H1 (cell line): ENCODE measurements around the gene DIAPH2. TPM values are rescaled to one million over a fixed set of nuclear protein-coding genes. Genes with fewer than 3 reads are reported as not detected.

Experiments
- CBX8 ChIP-seq: fragments of 300-800, 300-1000 bp; sonication (generic); IDR thresholded peaks from 2 replicates; pipeline ENCODE4 v1.7.1; 2016; ENCODE audit warnings: low read depth, low read length, borderline replicate concordance
- KDM5A ChIP-seq: fragments of 200-600 bp; IDR thresholded peaks from 2 replicates; pipeline ENCODE4 v1.7.1; 2012; ENCODE audit warnings: mild to moderate bottlenecking, low read length, inconsistent platforms, mixed read lengths
- polyA plus RNA-seq, 7 experiments: library from polyadenylated mRNA; depleted of rRNA in 3 of 7; stranded (reverse) in 5 of 7; unstranded in 2 of 7; fragments of >200 nt in 5 of 7; fragments of 200-250 nt in 2 of 7; gene quantifications; 1 replicate in 5 of 7; 2 replicates in 1 of 7; 4 replicates in 1 of 7; pipeline versions ENCODE4 v1.2.1 to v1.2.3, GENCODE V29; 2011 to 2013; ENCODE audit warnings: missing spikeins in 2 of 7, mixed read lengths in 2 of 7
- total RNA-seq: library from RNA; stranded (reverse); fragmentation: NEBNext Ultra II Directional; extraction: Animal tissue kit (Norgen Biotek cat#: 25700); gene quantifications from 2 replicates; pipeline ENCODE4 v1.2.1, GENCODE V29; 2021

The DIAPH2 gene
- total and polyA plus RNA-seq, 2 of the 8 experiments (the other 6 are each of a cell fraction or from before 2014, with no cell fraction given) = 4.4 to 24.3 TPM

DNA sequence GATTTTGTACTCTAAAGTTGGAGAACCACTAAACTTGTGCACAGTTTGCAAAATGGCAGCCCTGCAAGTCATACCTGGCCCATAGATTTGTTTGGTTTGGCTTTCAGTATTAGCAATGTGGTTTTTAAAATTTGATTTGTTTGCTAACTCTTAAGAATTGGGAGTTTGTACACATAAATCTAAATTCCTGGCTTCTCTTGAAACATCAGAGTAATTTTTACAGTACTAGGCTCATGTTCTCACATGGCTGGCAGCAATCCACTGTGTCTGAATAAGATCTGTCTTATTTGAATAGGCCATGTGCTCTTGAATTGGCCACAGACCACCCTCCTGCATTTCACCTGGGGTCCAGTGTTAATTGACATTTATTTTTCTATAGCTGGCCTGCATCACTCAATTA lies 21.3 kb downstream of the DIAPH2 start (continued):
- TF ChIP-seq CBX8 (no peak), KDM5A (no peak)
